SJSA1 (cell line): ENCODE data around the gene FAR2. TPM values are rescaled to one million over a fixed set of nuclear protein-coding genes. Genes with fewer than 3 reads are reported as not detected.
"Not testable (repeated sequence)": the region's sequence is repeated elsewhere in the genome, so short reads cannot be mapped to it uniquely, and the experiment has no call there.

Experiments used
- DNase-seq, 2 experiments: peaks; one replicate each; pipeline ENCODE4 v3.0.0-alpha.2; 2015 to 2020; ENCODE audit warnings: low spot score in 2 of 2, low read depth in 1 of 2
- H3K27ac ChIP-seq: fragments of 250-450 bp; sonication (Bioruptor Pico); 2 replicates; pipeline ENCODE4 v1.5.1; 2020; ENCODE audit warnings: mild to moderate bottlenecking, moderate library complexity
- H3K27me3 ChIP-seq: fragments of 250-450 bp; sonication (Bioruptor Pico); replicated peaks from 2 replicates; pipeline ENCODE4 v1.5.1; 2020; ENCODE audit warnings: mild to moderate bottlenecking, moderate library complexity
- H3K36me3 ChIP-seq: fragments of 250-450 bp; sonication (Bioruptor Pico); 2 replicates; pipeline ENCODE4 v1.5.1; 2020; ENCODE audit warnings: mild to moderate bottlenecking
- H3K4me1 ChIP-seq: fragments of 250-450 bp; sonication (Bioruptor Pico); replicated peaks from 2 replicates; pipeline ENCODE4 v1.6.1; 2021; ENCODE audit warnings: mild to moderate bottlenecking
- H3K4me3 ChIP-seq: fragments of 250-450 bp; sonication (Bioruptor Pico); 2 replicates; pipeline ENCODE4 v1.5.1; 2020; ENCODE audit warnings: mild to moderate bottlenecking
- H3K9me3 ChIP-seq: fragments of 250-450 bp; sonication (Bioruptor Pico); replicated peaks from 2 replicates; pipeline ENCODE4 v1.5.1; 2020; ENCODE audit warnings: mild to moderate bottlenecking
- total RNA-seq: library from RNA; depleted of rRNA; stranded (reverse); fragments of >200 nt; shearing (Covaris generic); gene quantifications from 2 replicates; pipeline ENCODE4 v1.2.3, GENCODE V29; 2014; rRNA removed

The FAR2 gene
- 1.5 and 1.7 TPM in 2 replicates for total RNA-seq

DNA sequence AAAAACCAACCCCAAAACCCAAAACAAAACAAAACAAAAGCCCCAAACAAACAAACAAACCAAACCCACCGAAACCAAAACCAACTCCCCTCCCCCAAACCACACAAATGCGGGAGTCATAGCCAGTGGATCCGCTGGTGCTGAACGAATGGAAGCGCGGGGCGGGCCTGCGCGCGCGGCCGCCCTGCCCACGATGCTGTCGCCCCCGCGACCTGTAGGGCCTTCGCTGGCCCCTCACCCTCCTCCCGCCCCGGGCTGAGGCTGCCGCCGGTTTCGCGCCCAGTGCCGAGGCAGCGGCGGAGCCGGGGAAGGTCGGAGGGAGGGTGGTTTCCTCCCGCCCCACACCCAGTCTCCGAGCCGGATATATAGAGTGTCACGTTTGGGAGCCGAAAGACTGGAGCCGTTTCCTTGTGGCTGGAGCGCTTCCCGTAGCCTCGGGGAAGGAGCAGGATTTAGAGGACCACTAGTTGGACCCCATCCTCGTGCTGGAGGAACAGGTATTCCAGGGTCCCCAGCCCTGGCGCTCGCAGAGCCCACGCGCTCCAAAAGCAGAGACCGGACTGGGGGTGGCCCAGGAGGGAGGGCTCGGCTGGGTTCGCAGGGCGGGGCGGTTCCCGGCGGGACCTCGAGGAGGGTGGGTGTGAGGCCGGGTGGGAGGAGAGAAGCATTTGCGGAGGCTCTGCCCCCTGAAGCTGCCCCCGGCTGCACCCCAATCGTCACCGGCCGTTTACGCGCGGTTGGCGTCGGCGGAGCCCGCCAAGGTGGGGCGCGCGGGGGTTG, at the start of gene FAR2:
Gene FAR2, plus strand, starts transcription at position 368 of the 780 bp plus-strand sequence. CDS start 121,172 bp downstream, outside the sequence.
- H3K27ac ChIP-seq, result peak within 1 kb of the TSS; percentile 36
- H3K27me3 ChIP-seq, result no peaks in the 10 kb centered on the region; the same call in 1 of the 2 replicates
- H3K9me3 ChIP-seq, result no peaks in the 10 kb centered on the region; the same call in 1 of the 2 replicates
- H3K4me1 ChIP-seq, result peaks cover 3% of the 10 kb centered on the region
- peak; percentile 46 to 52 for DNase-seq
- H3K36me3 ChIP-seq, result no peaks in the 10 kb centered on the region
- H3K4me3 ChIP-seq, result peak within 1 kb of the TSS; percentile 63

DNA sequence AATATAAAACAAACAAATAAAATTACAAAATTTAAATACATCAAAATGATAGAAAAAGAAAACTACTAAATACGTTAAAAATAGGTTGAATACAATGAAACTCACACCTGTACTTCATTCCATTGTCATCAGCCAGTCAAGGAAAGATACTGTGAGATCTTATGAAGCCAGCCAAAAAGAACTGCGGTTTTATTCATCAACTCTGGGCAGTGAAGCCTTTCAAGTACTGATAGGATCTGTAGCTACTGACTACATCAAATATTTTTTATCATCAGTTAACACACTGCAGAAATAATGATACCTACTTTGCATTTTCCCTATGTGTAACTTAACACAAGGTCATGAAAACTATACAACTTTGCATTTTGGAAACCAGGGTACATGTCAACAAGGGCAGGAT, 46.3 kb upstream of the FAR2 start:
- H3K4me1 ChIP-seq, result peaks cover 4% of the 10 kb centered on the region; the same call in 1 of the 2 replicates
- H3K27ac ChIP-seq, result no peak overlapping the region
- no peak overlapping the region for H3K4me3 ChIP-seq
- H3K27me3 ChIP-seq, result no peaks in the 10 kb centered on the region
- H3K9me3 ChIP-seq, result no peaks in the 10 kb centered on the region
- no peaks in the 10 kb centered on the region for H3K36me3 ChIP-seq
- no peak for DNase-seq

DNA sequence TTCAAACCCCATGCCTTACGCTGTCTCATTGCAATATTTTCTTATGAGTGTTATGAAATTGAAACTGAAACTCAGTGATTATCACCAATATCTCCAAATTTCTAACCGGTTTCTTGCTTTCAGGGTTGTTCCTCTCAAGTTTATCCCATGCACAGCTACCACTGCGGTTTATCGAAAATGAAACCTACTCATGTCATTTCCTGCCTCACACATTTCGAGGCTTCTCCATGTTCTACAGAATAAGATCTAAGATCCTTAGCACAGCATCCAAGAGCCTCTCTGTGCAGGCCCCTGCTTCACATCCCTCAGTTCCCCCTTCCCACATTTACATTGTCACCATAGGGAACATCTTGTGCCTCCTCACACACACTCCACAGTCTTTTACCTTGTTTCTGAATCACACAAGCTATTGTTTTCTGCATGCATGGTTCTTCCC, 45.5 kb upstream of the FAR2 start:
- Histone ChIP-seq H3K36me3 (no peaks in the 10 kb centered on the region), H3K9me3 (no peaks in the 10 kb centered on the region), H3K4me1 (peaks cover 4% of the 10 kb centered on the region; the same call in 1 of the 2 replicates), H3K27me3 (no peaks in the 10 kb centered on the region), H3K27ac (no peak overlapping the region), H3K4me3 (no peak overlapping the region)
- DNase-seq, result no peak

DNA sequence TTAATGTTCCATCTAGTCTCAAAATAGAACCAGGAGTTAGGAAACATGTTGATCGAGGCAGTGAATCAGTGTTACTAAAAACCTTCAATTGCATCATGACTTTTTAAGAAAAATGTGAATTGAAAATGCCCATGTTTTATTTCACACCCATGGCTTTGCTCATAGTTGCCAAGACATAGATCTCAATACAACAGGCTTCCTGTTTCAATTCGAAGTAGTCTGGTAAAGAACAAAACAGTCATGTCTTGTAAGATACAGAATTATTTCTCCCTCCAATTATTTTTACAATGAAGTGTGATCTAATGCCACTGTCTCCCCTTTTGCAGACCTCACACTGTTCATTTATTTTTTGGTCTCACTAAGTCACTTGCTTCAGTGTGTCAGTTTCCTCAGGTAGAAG, 44.6 kb upstream of the FAR2 start:
- no peak for DNase-seq
- Histone ChIP-seq H3K9me3 (no peaks in the 10 kb centered on the region), H3K4me1 (peaks cover 4% of the 10 kb centered on the region; the same call in 1 of the 2 replicates), H3K36me3 (no peaks in the 10 kb centered on the region), H3K4me3 (no peak overlapping the region), H3K27ac (no peak overlapping the region), H3K27me3 (no peaks in the 10 kb centered on the region)

DNA sequence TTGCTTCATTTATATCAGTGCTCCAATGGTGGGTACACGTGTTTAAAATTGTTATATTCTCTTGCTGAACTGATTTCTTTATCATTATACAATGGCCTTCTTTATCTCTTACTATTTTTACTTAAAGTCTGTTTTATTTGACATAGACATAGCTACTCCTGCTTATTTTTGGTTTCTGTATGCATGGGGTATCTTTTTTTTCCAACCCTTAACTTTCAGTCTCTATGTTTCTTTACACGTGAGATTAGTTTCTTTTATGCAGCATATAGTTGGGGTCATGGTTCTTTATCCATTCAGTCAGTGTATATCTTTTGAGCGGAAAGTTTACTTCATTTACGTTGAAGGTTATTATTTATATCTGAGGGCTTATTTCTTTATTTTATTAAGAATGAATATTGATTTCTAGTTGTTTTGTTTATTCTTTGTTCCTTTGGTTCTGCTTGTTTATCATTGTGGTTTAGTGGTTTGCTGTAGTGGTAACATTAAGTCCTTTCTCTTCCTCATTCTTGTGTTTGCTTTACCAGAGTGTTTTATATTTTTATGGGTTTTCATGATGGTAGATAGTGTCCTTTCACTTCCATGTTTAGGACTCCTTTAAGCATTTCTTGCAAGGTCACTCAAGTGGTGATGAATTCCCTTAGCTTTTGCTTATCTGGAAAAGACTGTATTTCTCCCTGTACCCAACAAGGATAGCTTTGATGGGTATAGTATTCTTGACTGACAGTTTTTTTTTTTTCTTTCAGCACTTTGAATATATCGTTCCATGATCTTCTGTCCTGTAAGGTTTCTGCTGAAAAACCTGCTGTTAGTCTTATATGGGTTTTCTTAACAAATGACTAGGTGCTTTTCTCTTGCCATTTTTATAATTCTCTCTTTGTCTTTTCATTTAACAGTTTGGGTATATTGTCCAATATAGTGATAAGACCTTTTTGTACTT, 38.3 kb upstream of the FAR2 start:
- H3K36me3 ChIP-seq, result no peaks in the 10 kb centered on the region
- DNase-seq, result no peak
- H3K27me3 ChIP-seq, result no peaks in the 10 kb centered on the region
- H3K27ac ChIP-seq, result no peak overlapping the region
- no peaks in the 10 kb centered on the region for H3K4me1 ChIP-seq
- H3K4me3 ChIP-seq, result no peak overlapping the region
- H3K9me3 ChIP-seq, result no peaks in the 10 kb centered on the region

DNA sequence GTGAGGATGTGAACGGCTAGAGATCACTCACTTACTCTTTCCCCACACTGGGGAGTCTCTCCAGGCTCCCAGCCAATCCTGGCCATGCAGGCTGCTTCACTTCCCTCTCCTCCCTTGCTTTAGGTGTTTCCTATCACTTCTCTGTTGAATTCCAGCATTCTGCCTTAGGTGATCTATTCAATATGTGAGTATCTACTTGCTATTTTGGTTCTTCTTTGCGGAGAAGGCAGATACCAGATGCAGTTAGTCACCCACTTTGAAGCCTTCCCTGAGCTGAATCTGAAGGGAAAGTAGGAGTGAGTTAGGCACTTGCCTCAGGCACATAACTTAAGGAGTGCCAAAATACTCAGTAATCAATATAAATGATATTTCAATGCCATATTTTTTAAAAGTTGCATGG, 36.0 kb upstream of the FAR2 start:
- H3K27ac ChIP-seq, result no peak overlapping the region
- H3K36me3 ChIP-seq, result no peaks in the 10 kb centered on the region
- DNase-seq, result no peak
- H3K4me3 ChIP-seq, result no peak overlapping the region
- no peaks in the 10 kb centered on the region for H3K4me1 ChIP-seq
- H3K9me3 ChIP-seq, result no peaks in the 10 kb centered on the region
- no peaks in the 10 kb centered on the region for H3K27me3 ChIP-seq

DNA sequence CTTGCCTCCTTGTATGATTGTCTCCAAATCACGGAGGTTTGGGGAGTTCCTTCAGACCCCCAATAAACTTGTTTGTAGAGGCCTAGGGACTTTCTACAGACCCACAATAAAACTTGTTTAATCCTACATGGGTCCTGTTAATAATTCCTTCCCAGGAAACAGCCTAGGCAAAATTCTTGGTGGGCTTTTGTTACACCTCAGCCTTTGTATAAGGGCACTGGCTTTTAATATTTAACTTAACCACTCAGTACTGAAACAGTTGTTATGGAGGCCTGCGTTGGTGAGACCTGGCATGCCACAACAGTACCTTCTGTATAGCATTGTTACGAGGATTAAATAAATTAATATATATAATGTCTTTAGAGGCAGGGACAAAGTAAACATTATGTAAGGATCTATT, 32.7 kb upstream of the FAR2 start:
- H3K4me1 ChIP-seq, result no peaks in the 10 kb centered on the region
- no peak overlapping the region for H3K27ac ChIP-seq
- H3K4me3 ChIP-seq, result no peak overlapping the region
- DNase-seq, result no peak
- H3K9me3 ChIP-seq, result no peaks in the 10 kb centered on the region
- no peaks in the 10 kb centered on the region for H3K27me3 ChIP-seq
- H3K36me3 ChIP-seq, result no peaks in the 10 kb centered on the region

DNA sequence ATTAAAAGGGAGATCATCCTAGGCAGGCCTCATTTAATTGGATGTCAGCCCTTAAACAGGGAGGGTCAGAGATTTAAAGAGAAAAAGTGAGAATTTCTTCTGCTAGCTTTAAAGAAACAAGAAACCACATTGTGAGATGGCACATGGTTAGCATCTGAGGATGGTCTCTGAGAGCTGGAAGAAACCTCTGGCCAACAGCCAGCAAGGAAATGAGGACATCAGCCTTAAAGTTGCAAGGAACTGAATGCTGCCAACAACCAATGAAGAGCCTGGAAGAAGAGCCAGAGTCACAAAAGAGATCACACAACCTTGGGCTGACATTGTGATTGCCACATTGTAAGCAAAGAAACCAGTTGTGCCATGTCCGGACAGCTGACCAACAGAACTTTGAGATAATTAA, 17.5 kb upstream of the FAR2 start:
- no peaks in the 10 kb centered on the region for H3K9me3 ChIP-seq
- H3K27ac ChIP-seq, result no peak overlapping the region
- H3K4me3 ChIP-seq, result no peak overlapping the region
- 0 out of 2 replicates have a peak, but pooled peaks cover 5% of the 10 kb centered on the region for H3K4me1 ChIP-seq
- no peaks in the 10 kb centered on the region for H3K27me3 ChIP-seq
- DNase-seq, result no peak
- no peaks in the 10 kb centered on the region for H3K36me3 ChIP-seq

DNA sequence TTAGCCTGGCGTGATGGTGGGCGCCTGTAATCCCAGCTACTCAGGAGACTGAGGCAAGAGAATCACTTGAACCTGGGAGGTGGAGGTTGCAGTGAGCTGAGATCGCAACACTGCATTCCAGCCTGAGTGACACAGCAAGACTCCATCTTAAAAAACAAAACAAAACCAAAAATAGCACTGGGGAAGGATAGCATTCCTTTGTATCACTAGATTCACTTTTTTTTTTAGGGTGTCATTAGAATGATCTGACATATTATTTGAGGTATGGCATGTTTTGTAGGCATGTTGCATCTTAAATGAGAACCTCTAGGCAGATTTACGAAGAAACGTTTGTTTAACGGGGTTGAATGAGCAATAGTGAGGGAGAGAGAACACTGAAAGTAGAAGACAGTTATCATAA, 16.8 kb upstream of the FAR2 start:
- H3K36me3 ChIP-seq, result no peaks in the 10 kb centered on the region
- no peak overlapping the region for H3K27ac ChIP-seq
- no peaks in the 10 kb centered on the region for H3K9me3 ChIP-seq
- DNase-seq, result no peak
- 0 out of 2 replicates have a peak, but pooled peaks cover 5% of the 10 kb centered on the region for H3K4me1 ChIP-seq
- H3K27me3 ChIP-seq, result no peaks in the 10 kb centered on the region
- no peak overlapping the region for H3K4me3 ChIP-seq

DNA sequence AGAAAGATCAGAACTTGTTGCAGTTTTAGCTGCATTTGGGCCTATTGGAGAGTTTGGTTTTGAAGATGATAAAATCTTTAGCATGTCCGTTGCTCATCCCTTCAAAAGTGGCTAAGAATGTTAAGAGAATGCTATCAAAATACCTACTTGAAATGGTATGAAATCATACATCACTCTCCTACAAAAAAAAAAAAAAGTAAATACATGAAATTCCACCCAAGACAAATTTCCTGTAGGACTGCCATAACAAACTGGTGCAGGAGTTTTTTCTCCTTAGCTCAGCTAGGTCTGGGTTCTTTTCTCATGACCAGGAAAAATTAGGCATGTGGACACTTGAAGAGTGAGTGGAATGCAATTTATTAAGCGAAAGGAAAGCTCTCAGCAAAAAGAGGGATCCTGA, 15.9 kb upstream of the FAR2 start:
- H3K36me3 ChIP-seq, result no peaks in the 10 kb centered on the region
- no peaks in the 10 kb centered on the region for H3K9me3 ChIP-seq
- H3K27me3 ChIP-seq, result no peaks in the 10 kb centered on the region
- DNase-seq, result no peak
- H3K4me3 ChIP-seq, result no peak overlapping the region
- 0 out of 2 replicates have a peak, but pooled peaks cover 5% of the 10 kb centered on the region for H3K4me1 ChIP-seq
- H3K27ac ChIP-seq, result no peak overlapping the region

DNA sequence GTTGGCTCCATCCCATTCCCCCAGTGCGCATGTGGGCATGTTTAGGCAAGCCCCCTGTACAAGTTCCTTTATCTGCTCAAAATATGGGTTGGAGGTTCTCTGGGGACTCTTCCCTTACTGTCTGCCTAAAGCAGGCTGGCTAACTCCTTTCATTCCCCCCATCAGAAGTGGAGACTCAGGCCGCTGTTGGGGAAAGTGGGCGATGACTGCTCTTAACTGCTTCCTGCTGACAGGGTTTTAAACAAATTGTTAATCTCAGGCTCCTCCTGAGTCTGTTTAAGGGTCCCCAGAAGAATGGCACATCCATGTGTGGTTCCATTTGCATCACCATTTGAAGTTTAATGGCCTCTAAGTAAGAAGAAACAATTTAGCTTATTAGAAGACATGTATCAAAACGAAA, 15.4 kb upstream of the FAR2 start:
- no peak for DNase-seq
- Histone ChIP-seq H3K4me3 (no peak overlapping the region), H3K27ac (no peak overlapping the region), H3K27me3 (no peaks in the 10 kb centered on the region), H3K4me1 (0 out of 2 replicates have a peak, but pooled peaks cover 5% of the 10 kb centered on the region), H3K9me3 (no peaks in the 10 kb centered on the region), H3K36me3 (no peaks in the 10 kb centered on the region)

DNA sequence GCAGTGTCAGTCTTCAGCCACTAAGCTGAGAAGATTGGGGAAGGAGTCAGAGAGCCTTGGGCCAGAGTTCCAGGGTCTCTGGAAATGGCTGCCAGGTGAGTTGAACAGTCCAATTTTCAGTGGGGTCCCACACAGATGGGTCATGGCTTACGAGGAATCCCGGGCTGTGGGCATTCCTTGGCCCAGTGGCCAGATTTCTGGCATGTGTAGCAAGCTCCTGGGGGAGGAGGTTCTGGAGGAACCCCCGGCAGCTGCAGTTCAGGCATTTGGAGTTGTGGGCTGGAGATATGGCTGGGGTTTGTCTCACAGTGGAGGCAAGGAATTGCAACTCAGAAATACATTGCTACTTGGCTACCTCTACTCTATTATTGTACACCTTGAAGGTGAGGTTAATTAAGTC, 10.8 kb upstream of the FAR2 start:
- H3K9me3 ChIP-seq, H3K4me1 ChIP-seq, DNase-seq: not testable (repeated sequence)

DNA sequence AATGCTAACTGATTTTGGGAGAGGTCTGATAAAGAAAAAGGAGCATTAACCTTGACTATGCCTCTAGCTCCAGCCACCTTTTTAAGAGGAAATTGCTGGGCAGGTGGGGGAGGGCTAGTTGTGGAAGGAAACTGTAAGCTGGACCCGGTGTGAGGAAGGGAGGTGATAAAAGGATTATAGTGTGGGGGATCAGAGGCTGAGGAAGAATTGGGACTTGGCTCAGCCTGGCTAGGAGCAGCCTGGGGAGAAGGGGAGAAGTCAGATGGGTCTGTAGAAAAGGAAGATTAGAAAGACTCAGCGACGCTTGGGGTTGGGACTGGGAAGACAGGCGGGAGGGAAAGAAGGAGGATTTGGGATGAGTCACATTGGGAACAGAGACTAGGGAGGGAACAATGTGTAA, 10.2 kb upstream of the FAR2 start:
- DNase-seq, H3K4me1 ChIP-seq, H3K36me3 ChIP-seq, H3K4me3 ChIP-seq, H3K9me3 ChIP-seq, H3K27ac ChIP-seq, H3K27me3 ChIP-seq: not testable (repeated sequence)

More for the DNA sequence above, 10.8 kb upstream of the FAR2 start:
- not testable (repeated sequence) for H3K36me3 ChIP-seq, H3K4me3 ChIP-seq, H3K27ac ChIP-seq, H3K27me3 ChIP-seq
